ENCODE measurements around the gene FMN1. TPM values are rescaled to one million over a fixed set of nuclear protein-coding genes. Genes with fewer than 3 reads are reported as not detected.
A peak's percentile ranks its signal among the peaks of the same experiment; 100 is the strongest.

The FMN1 gene
- total RNA-seq (2013; cell fraction: nucleolus; rRNA removed): 11.1 and 13.2 TPM in 2 replicates
- total RNA-seq (2014; rRNA removed) (0.06 and 0.11 TPM in 2 replicates), total RNA-seq (2014; rRNA removed; fragmentation: Illumina TruSeq; extraction: Trizol) (0.05 and 0.09 TPM in 2 replicates), total RNA-seq (2021) (0.05 TPM in 2 replicates), polyA plus RNA-seq (2011; rRNA removed) (0.12 and 0.16 TPM in 2 replicates), polyA plus RNA-seq (2014; fragmentation: Illumina TruSeq; extraction: Trizol) (0.07 TPM in 1 of 2 replicates, not detected in the other), polyA plus RNA-seq (2014; fragmentation: Nextera tagmentation; extraction: Ambion mirVana) (not detected), polyA plus RNA-seq (2014; rRNA removed) (0.01 and 0.08 TPM in 2 replicates), polyA plus RNA-seq (2016; fragmentation: Nextera tagmentation; extraction: Ambion mirVana) (not detected), polyA minus RNA-seq (2011; rRNA and poly(A)+ RNA removed) (0.37 and 0.93 TPM in 2 replicates), Bru-seq, nascent RNA (percentile 14 among the genes with signal in this experiment), BruChase-seq, experiment 1, labeled RNA remaining after a 6-hour chase (percentile 10 among the genes with signal in this experiment), BruChase-seq, experiment 2, labeled RNA remaining after a 2-hour chase (percentile 16 among the genes with signal in this experiment)
- polyA plus RNA-seq (2011; ENCODE audit: low read depth): 0.38 TPM
- polyA plus RNA-seq (2011; cell fraction: cytosol; rRNA removed): 0.01 TPM in 1 of 2 replicates, not detected in the other
- 0.07 and 0.19 TPM in 2 replicates for polyA plus RNA-seq (2011; cell fraction: nucleus; rRNA removed)
- 0.13 and 0.24 TPM in 2 replicates for polyA plus RNA-seq (2012)
- not detected in 2 replicates for polyA minus RNA-seq (2011; cell fraction: cytosol; rRNA and poly(A)+ RNA removed)
- 0.10 and 0.36 TPM in 2 replicates for polyA minus RNA-seq (2011; cell fraction: nucleus; rRNA and poly(A)+ RNA removed)
- long read RNA-seq, experiment 1: 0 reads
- long read RNA-seq, experiment 2, partial matches to known transcripts: 0 of 2 reads
- long read RNA-seq, experiment 2, other reads (novel, unspliced or antisense): 2 of 2 reads

GRCh38 chr15:33194704-33195670 is at the start of gene FMN1:
TSS of gene FMN1 (minus strand) at chr15:33194714. CDS start at chr15:33154914, 39,800 bp downstream.
- H3K79me2 ChIP-seq (ENCODE audit: control insufficient read depth, insufficient read depth, low read length): no peaks in the 10 kb centered on the region
- H3K36me3 ChIP-seq (ENCODE audit: control insufficient read depth in 2 of 2, insufficient read depth in 2 of 2, low read length in 1 of 2): no peaks in the 10 kb centered on the region
- in situ Hi-C loops (cut with MboI): no loop called here
- ATAC-seq (peak; percentile 99), DNase-seq (ENCODE audit: low read depth, low spot score) (peak; percentile 37), FAIRE-seq (peak; percentile 44)
- peaks cover 0 to 10% of the 10 kb centered on the region in 2 experiments; a peak in 3 of 4 replicates for H3K27me3 ChIP-seq (replicated peaks in 1 of 2; ENCODE audit: control insufficient read depth in 2 of 2, insufficient read depth in 2 of 2, low read length in 1 of 2)
- peak within 1 kb of the TSS; percentile 85 for H3K4me2 ChIP-seq (ENCODE audit: control insufficient read depth, insufficient read depth)
- intact Hi-C loops (cut with micrococcal nuclease; ENCODE audit: unreplicated experiment): no loop called here
- H3K9me3 ChIP-seq (replicated peaks; ENCODE audit: control insufficient read depth, insufficient read depth, low read length): no peaks in the 10 kb centered on the region; the same call in 2 of the 3 replicates
- 17% methylated on average over 41 of the region's 46 CpGs for WGBS (ENCODE audit: insufficient coverage, insufficient replicate concordance, low lambda C conversion rate, missing lambda C conversion rate)
- H4K20me1 ChIP-seq (ENCODE audit: control insufficient read depth, insufficient read depth): no peaks in the 10 kb centered on the region
- H3K4me3 ChIP-seq: peak within 1 kb of the TSS; percentile 48; the same call in 1 of the 2 replicates
- RAD21 ChIA-PET (ENCODE audit: unreplicated experiment): interaction anchor here (0.9 to 1.0 kb wide), 2 partner anchors 12 to 19 kb away, joined by 3 to 4 read pairs; no protein-coding TSS in a partner anchor
- H2AFZ ChIP-seq (ENCODE audit: control insufficient read depth, low read depth, low read length): peak within 1 kb of the TSS; percentile 86
- SMC1A ChIA-PET (ENCODE audit: uncharacterized antibody, unreplicated experiment): no interaction called here
- CTCF ChIA-PET: interaction anchor here (0.6 to 2.4 kb wide), 2 partner anchors 21 to 151 kb away, joined by 3 to 5 read pairs; no protein-coding TSS in a partner anchor
- POLR2A ChIA-PET: no interaction called here
- BruUV-seq (replicated peaks): no TSS peak
- H3K27ac ChIP-seq (ENCODE audit: control insufficient read depth, insufficient read depth): no peak within 1 kb of the TSS
- H3K9ac ChIP-seq (ENCODE audit: control insufficient read depth, insufficient read depth, low read length): no peak within 1 kb of the TSS; the same call in 1 of the 2 replicates
- peaks cover 6% of the 10 kb centered on the region for H3K4me1 ChIP-seq (ENCODE audit: control insufficient read depth, insufficient read depth, low read length)
- no peak for TF ChIP-seq BACH1 (IDR thresholded peaks at IDR 0.05; ENCODE audit: borderline replicate concordance)
- no peak for TF ChIP-seq CBX5 (IDR thresholded peaks at IDR 0.05; ENCODE audit: low read depth)
- no peak for TF ChIP-seq RAD21 (IDR thresholded peaks at IDR 0.05; ENCODE audit: insufficient read depth, low read depth, low read length)
- no peak for TF ChIP-seq IKZF2 (IDR thresholded peaks at IDR 0.05)
- no peak for TF ChIP-seq E2F8 (IDR thresholded peaks at IDR 0.05; ENCODE audit: low read depth, partially characterized antibody)
- TF ChIP-seq EP300 (IDR thresholded peaks at IDR 0.05; ENCODE audit: borderline replicate concordance in 1 of 2, control insufficient read depth in 1 of 2, low read depth in 2 of 2, low read length in 2 of 2): no peak
- TF ChIP-seq ZBTB11 (CRISPR knock-in tag; IDR thresholded peaks at IDR 0.05): no peak
- no peak for TF ChIP-seq GATAD2B (conservative IDR thresholded peaks at IDR 0.05; ENCODE audit: low read depth)
- no peak for TF ChIP-seq RBBP5 (conservative IDR thresholded peaks at IDR 0.05)
- TF ChIP-seq PBX3 (IDR thresholded peaks at IDR 0.05; ENCODE audit: insufficient replicate concordance, low read depth, low read length): peak; percentile 96

Data from GM12878 (cell line).